ENCODE results near the gene NTN1. TPM values are rescaled to one million over a fixed set of nuclear protein-coding genes. Genes with fewer than 3 reads are reported as not detected.

The NTN1 gene
- total and polyA plus RNA-seq, 12 donors, result 0.12 to 0.84 (median 0.28) TPM

GRCh38 chr17:9028202-9028987 is 7.1 kb downstream of the NTN1 start:
- Histone ChIP-seq H3K27ac (no peak overlapping the region), H3K36me3 (replicated peaks in 1 of 2) (no peaks in the 10 kb centered on the region), H3K9me3 (replicated peaks in 1 of 3) (no peaks in the 10 kb centered on the region), H3K4me3 (no peak overlapping the region), H3K4me1 (replicated peaks in 1 of 2) (peaks cover 2 to 3% of the 10 kb centered on the region in 2 donors), H3K27me3 (peaks cover 34% of the 10 kb centered on the region)
- no peak for DNase-seq
- TF ChIP-seq POLR2A (IDR thresholded peaks at IDR 0.05) (no peak), CTCF (IDR thresholded peaks at IDR 0.05) (no peak)
- intact Hi-C loops (cut with DNase I), result no loop called here
- 47 to 61% (median 55%) methylated on average over 11 of the region's 11 CpGs for WGBS, 4 donors

GRCh38 chr17:9028988-9029570 is 7.8 kb downstream of the NTN1 start:
- Histone ChIP-seq H3K9me3 (replicated peaks in 1 of 3) (no peaks in the 10 kb centered on the region), H3K27me3 (peaks cover 27% of the 10 kb centered on the region), H3K27ac (no peak overlapping the region), H3K4me1 (replicated peaks in 1 of 2) (no peaks in the 10 kb centered on the region), H3K36me3 (replicated peaks in 1 of 2) (no peaks in the 10 kb centered on the region), H3K4me3 (no peak overlapping the region)
- intact Hi-C loops (cut with DNase I), result no loop called here
- TF ChIP-seq POLR2A (IDR thresholded peaks at IDR 0.05), result no peak
- no peak for TF ChIP-seq CTCF (IDR thresholded peaks at IDR 0.05)
- DNase-seq, result no peak
- WGBS, 4 donors, result 61 to 76% (median 69%) methylated on average over 13 of the region's 13 CpGs

GRCh38 chr17:9032151-9032550 is 10.8 kb downstream of the NTN1 start:
- 68 to 72% (median 69%) methylated on average over 9 of the region's 9 CpGs for WGBS, 4 donors
- TF ChIP-seq CTCF (IDR thresholded peaks at IDR 0.05), result no peak
- no peak for TF ChIP-seq POLR2A (IDR thresholded peaks at IDR 0.05)
- Histone ChIP-seq H3K4me3 (no peak overlapping the region), H3K27me3 (no peaks in the 10 kb centered on the region), H3K36me3 (replicated peaks in 1 of 2) (no peaks in the 10 kb centered on the region), H3K27ac (no peak overlapping the region), H3K4me1 (replicated peaks in 1 of 2) (no peaks in the 10 kb centered on the region), H3K9me3 (replicated peaks in 1 of 3) (no peaks in the 10 kb centered on the region)
- no peak for DNase-seq
- intact Hi-C loops (cut with DNase I), result no loop called here

GRCh38 chr17:9032583-9032982 is 11.3 kb downstream of the NTN1 start:
- H3K4me1 ChIP-seq (replicated peaks in 1 of 2), result no peaks in the 10 kb centered on the region
- no peak overlapping the region for H3K4me3 ChIP-seq

More at GRCh38 chr17:9032583-9032982, 11.3 kb downstream of the NTN1 start:
- Histone ChIP-seq H3K36me3 (replicated peaks in 1 of 2) (no peaks in the 10 kb centered on the region), H3K27me3 (no peaks in the 10 kb centered on the region), H3K27ac (no peak overlapping the region), H3K9me3 (replicated peaks in 1 of 3) (no peaks in the 10 kb centered on the region)
- intact Hi-C loops (cut with DNase I), result no loop called here
- no peak for DNase-seq
- 62 to 71% (median 66%) methylated on average over 10 of the region's 10 CpGs for WGBS, 4 donors
- no peak for TF ChIP-seq POLR2A (IDR thresholded peaks at IDR 0.05)
- TF ChIP-seq CTCF (IDR thresholded peaks at IDR 0.05), result no peak

All from adrenal gland (tissue), 12 donors.